Measurements from ENCODE around the gene IFITM1.
"Not testable (repeated sequence)": the region's sequence is repeated elsewhere in the genome, so short reads cannot be mapped to it uniquely, and the experiment has no call there.

The IFITM1 gene
- 17.0 to 34.6 (median 25.0) reads per million in 4 experiments for total RNA-seq

- peak; percentile 31 for DNase-seq
Observed at GRCh38 chr11:313787-314553, at the start of gene IFITM1. Gene IFITM1, plus strand, starts transcription at chr11:314040. Its CDS starts 131 bp downstream, at chr11:314171.

GRCh38 chr11:266676-267439 is 47.0 kb upstream of the IFITM1 start:
- DNase-seq = no peak

GRCh38 chr11:267491-267994 is 46.3 kb upstream of the IFITM1 start:
- peak; percentile 64 for DNase-seq

- not testable (repeated sequence) for DNase-seq
Observed at GRCh38 chr11:268716-269145, 45.1 kb upstream of the IFITM1 start.

GRCh38 chr11:269146-269890 is 44.5 kb upstream of the IFITM1 start:
- no peak for DNase-seq

GRCh38 chr11:270451-271318 is 43.2 kb upstream of the IFITM1 start:
- no peak for DNase-seq

- no peak for DNase-seq
Observed at GRCh38 chr11:271319-271715, 42.5 kb upstream of the IFITM1 start.

GRCh38 chr11:272195-272930 is 41.5 kb upstream of the IFITM1 start:
- no peak for DNase-seq

- DNase-seq = no peak
Observed at GRCh38 chr11:272931-273198, 41.0 kb upstream of the IFITM1 start.

GRCh38 chr11:276219-276618 is 37.6 kb upstream of the IFITM1 start:
- no peak for DNase-seq

- no peak for DNase-seq
Observed at GRCh38 chr11:278001-278951, 35.6 kb upstream of the IFITM1 start, which contains the start of gene NLRP6. Gene NLRP6, plus strand, starts transcription at chr11:278407. Its CDS starts 163 bp downstream, at chr11:278570.

- no peak for DNase-seq
Observed at GRCh38 chr11:279040-279965, 34.5 kb upstream of the IFITM1 start.

GRCh38 chr11:279966-280705 is 33.7 kb upstream of the IFITM1 start:
- DNase-seq = no peak

- no peak for DNase-seq
Observed at GRCh38 chr11:280706-281485, 32.9 kb upstream of the IFITM1 start.

- no peak for DNase-seq
Observed at GRCh38 chr11:281486-282161, 32.2 kb upstream of the IFITM1 start.

- DNase-seq = no peak
Observed at GRCh38 chr11:282171-282570, 31.7 kb upstream of the IFITM1 start.

Measured in effector CD8-positive, alpha-beta T cell (primary cell).